HG03159 (cell line): ENCODE measurements around the gene MSH3.
"Not testable (repeated sequence)": the region's sequence is repeated elsewhere in the genome, so short reads cannot be mapped to it uniquely, and the experiment has no call there.

Source experiments
- ATAC-seq: cut with Tn5 transposase; IDR thresholded peaks from one replicate; pipeline ENCODE4 v1.9.1; 2021; ENCODE audit warnings: mild to moderate bottlenecking, moderate library complexity; ENCODE audit not compliant: unreplicated experiment

The MSH3 gene

GRCh38 chr5:80789319-80790016 lies 135.0 kb downstream of the MSH3 start:
- ATAC-seq, result not testable (repeated sequence)

DNA sequence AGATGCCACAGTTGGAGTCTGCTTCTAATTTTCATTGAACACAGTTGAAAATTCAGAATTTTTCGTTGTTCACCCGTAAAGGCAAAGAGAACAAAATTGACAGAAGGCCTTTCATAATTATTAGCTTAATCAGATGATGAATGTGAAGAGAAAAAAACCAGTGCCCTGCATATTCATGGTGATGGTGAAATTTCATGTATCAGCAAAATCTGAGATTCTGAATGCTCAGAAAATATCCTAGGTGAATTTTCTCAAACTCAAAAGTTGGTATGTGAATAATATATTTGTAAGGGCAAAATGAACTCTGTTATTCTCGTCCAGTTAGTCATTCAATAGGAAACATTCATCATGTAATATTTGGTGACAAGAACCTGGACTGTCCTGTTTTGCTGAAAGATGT lies 136.2 kb downstream of the MSH3 start:
- no peak for ATAC-seq

DNA sequence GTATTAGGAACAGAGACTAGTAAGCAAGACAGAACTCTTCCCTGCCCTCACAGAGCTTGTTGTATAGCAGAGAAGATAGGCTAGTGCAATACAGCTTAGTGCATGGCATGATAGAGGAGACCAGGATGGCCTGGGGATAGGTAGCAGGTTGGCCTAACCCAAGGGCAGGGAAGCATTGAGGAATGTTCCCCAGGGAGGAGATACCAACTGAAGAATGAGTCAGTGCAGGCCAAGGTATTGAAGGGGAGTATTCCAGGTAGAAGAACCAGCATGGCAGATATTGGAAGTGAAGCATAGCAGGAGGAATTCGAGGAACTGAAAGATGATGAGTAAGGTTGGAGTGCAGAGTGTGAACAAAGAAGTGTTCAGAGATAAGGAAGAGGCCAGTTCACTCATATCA lies 138.9 kb downstream of the MSH3 start:
- no peak for ATAC-seq

DNA sequence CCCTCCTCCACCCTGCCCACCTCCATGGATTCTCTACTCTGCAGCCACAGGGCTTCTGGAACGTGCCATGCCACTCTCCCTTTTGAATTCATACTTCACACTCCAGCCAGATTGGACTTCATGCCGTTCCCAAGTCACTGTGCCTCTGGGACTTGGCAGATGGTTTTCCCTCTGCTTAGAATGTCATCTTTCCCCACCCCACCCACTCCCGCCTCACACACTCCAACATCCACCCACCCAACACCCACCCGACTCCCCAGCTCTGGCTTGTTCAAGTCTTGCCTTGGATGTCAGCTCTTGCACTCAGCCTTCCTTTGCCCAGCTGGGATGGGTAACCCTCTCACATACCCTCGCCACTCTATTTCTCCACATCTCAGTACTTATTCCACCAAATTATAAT lies 142.4 kb downstream of the MSH3 start:
- no peak for ATAC-seq

- no peak for ATAC-seq
These were observed 143.1 kb downstream of the MSH3 start for GRCh38 chr5:80797428-80798024.

- no peak for ATAC-seq
These were observed 143.7 kb downstream of the MSH3 start for GRCh38 chr5:80798166-80798565.

DNA sequence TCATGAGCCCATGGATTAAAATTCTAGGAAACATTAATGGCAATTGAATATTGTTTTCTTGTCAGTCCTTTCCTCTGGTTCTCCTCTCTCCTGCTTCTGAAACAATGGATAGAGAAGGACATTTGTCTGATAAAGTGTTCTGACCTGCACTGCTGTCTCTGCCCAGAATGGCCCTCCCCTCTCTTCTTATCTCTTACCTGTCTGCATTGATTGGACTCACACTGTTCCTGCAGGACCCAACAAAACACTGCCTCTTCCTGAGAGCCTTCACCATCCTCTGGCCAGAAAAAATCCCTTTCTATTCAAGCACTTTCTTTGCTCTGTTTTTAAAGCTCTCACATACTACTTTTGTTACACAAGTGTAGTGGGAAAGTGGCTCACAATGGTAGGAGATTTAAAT lies 144.2 kb downstream of the MSH3 start:
- ATAC-seq, result no peak

GRCh38 chr5:80799041-80799440 lies 144.6 kb downstream of the MSH3 start:
- ATAC-seq, result no peak

DNA sequence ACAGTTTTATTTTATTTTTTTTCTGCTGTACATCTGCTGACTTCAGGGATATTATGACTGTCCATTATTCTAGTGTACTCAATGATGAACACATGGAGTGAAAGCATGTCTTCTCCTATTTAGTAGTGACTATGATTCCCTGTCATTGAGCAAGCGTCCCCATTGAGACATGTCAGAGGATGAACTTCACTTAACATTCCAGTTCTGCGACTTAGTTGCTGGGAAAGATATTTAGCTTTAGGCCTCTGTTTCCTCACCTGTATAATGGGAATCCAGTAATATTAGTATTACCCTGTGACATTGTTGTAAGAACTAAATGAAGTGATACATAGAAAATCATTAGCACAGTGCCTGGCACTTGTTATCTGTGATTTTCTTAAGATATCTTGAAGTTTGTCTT lies 145.1 kb downstream of the MSH3 start:
- ATAC-seq, result no peak

- ATAC-seq, result no peak
These were observed 149.9 kb downstream of the MSH3 start for GRCh38 chr5:80804332-80804731.

- no peak for ATAC-seq
These were observed 150.6 kb downstream of the MSH3 start for GRCh38 chr5:80805038-80805437.

- ATAC-seq, result no peak
These were observed 152.5 kb downstream of the MSH3 start for GRCh38 chr5:80806929-80807328.

DNA sequence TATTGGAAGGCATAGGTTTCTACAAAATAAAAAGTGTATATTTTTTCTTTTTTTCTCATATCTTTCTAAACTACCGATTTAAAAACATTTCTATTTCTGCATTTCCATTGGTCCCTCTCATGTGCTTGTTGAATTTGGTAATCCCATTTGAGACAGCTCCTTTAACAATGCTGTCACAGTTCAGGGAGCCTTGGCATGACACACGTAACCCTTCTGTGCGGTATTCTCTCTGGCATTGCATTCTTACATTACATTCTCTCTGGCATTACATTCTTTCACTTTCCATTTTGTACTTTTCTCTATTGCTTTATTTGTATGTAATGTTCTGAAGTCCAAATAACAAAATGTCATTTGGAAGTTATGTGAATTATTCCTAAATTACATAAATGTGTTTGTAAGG lies 155.0 kb downstream of the MSH3 start:
- no peak for ATAC-seq

- no peak for ATAC-seq
These were observed 156.0 kb downstream of the MSH3 start for GRCh38 chr5:80810425-80810824.

DNA sequence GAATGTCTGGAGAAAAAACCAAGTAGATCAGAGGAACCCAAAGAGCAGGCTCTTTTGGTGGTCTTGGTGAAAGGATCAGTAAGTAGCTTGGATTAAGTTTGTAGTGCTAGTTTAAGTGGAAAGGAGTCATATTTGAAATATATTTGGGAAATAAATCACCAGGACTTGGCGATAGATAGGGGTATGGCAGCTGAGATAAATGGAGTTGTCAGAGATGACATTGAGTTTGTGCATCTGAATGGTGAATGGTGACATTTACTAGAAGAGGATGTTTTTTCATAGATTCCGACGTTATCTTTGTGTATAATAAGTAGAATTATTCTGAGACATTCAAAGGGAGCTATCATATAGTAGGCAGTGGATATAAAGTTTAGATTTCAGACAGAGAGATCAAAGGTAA lies 162.1 kb downstream of the MSH3 start:
- ATAC-seq, result no peak

- no peak for ATAC-seq
These were observed 166.2 kb downstream of the MSH3 start for GRCh38 chr5:80820685-80821084.

GRCh38 chr5:80822640-80823039 lies 168.2 kb downstream of the MSH3 start:
- ATAC-seq, result no peak

GRCh38 chr5:80824159-80824558 lies 169.7 kb downstream of the MSH3 start:
- ATAC-seq, result not testable (repeated sequence)

GRCh38 chr5:80825786-80826460 lies 171.5 kb downstream of the MSH3 start:
- no peak for ATAC-seq

DNA sequence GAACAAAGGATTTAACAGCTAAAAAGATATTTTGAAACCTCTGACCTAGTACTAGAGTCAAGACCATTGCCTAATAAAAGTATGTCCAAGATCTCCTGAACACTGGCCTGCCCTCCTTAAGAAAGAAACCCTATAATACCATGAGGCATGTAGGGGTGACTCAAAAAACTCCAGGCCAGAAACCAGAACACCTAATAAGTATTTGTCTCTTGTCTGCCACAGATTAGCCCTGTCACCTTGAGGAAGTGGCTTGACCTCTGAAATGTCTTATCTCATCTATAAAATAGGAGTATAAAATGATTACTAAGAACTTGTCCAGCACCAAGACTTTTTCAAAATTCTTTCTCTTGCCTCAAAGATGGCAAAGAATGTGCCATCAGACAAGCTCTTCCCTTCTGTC lies 180.3 kb downstream of the MSH3 start:
- no peak for ATAC-seq

DNA sequence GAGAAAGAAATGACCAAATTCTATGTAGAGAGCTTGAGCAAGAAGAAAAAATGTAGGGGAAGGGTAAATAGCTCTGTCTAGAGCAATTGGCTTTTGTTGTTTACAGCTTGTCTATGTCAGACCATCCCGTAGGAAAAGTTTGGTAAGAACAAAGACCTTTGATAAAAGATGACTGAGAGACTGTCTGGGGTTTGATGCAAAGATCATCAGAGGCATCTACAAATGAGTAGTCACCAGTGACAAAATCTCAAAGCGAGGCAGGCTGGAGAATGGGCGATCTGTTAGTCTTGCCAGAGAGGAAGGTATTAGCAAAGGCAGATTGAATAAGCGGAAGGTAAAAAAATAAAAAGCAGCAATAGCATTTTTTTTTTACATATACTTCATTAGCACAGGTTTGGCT lies 180.7 kb downstream of the MSH3 start:
- ATAC-seq, result no peak

DNA sequence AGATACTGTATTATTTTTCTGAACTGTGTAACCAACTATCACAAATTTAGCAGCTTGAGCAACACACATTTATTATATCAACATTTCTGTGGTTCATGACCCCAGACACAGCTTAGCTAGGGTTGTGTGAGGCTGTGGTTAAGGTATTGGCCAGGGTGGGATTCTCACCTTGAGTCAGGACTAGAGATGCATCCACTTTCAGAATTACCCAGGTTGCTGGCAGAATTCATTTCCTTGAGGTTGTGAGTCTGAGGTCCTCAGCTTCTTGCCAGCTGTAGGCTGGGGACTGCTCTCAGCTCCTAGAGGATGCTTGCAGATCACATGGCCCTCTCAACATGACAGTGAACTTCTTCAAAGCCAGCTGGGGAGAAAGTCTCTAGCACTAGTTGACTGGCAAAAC lies 183.2 kb downstream of the MSH3 start:
- peak; percentile 93 for ATAC-seq
